GM04503 (cell line): ENCODE data around the gene TEDDM1.
"Not testable (repeated sequence)": the region's sequence is repeated elsewhere in the genome, so short reads cannot be mapped to it uniquely, and the experiment has no call there.

Source experiments
- DNase-seq: peaks from one replicate; pipeline ENCODE4 v3.0.0-alpha.2; 2012; ENCODE audit warnings: low read depth

Gene TEDDM1

DNA sequence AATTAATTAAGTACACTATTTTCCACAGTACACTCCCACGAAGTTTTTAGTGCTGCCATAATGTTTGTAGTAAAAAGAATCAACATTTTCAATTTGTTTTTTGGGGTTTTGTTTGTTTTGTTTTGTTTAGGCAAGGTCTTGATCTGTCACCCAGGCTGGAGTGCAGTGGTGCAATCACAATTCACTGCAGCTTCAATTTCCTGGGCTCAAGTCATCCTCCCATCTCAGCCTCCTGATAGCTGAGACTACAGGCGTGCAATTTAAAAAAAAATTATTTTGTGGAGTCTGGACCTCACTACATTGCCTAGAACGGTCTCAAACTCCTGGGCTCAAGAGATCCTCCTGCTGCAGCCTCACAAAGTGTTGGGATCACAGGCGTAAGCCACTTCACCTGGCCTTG lies 20.3 kb downstream of the TEDDM1 start:
- DNase-seq: no peak

DNA sequence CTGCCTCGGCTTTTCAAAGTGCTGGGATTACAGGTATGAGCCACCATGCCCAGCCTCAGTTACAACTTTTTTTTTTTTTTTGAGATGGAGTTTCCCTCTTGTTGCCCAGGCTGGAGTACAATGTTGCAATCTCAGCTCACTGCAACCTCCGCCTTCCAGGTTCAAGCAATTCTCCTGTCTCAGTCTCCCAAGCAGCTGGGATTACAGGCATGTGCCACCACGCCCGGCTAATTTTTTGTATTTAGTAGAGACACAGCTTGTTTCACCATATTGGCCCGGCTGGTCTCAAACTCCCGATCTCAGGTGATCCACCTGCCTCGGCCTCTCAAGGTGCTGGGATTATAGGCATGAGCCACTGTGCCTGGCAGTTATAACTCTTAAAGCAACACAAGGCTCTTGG lies 20.7 kb downstream of the TEDDM1 start:
- DNase-seq: not testable (repeated sequence)

GRCh38 chr1:182376936-182377574 lies 23.4 kb downstream of the TEDDM1 start:
- no peak for DNase-seq

DNA sequence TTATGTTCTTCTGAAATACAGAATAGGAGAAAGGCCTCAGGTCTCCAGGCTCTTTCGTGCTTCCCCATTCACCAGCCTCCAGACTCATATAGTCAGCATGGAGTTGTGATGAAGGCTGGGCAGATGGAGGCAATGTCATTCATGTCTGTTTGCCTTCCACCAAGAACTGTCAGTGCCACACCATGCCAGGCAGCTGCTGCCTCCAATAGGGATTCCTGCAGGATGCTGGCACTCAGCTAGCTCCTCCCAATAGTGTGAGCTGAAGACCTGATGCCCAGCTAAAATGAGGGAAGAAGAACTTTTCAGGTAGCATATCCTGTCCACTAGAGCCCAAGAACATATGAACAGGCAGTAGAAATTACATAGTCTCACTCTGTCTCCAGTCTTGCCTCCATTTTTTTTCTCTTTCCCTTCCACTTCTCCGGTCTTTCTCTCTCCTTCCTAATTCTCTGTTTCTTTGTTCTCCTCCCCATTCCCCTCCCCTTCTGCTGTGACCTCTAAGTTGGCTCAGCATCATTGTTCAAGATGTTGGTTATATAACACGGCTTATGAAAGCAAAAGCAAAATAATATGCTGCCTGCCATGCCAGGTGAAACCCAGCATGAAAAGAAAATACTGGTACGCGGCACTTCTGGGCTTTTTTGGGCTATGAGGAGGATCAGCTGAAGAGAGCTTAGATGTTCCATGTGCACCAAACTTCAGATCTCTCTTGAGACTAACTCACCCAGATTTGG lies 26.2 kb downstream of the TEDDM1 start:
- DNase-seq: no peak

- no peak for DNase-seq
These were observed 29.9 kb downstream of the TEDDM1 start for GRCh38 chr1:182370532-182370931.

DNA sequence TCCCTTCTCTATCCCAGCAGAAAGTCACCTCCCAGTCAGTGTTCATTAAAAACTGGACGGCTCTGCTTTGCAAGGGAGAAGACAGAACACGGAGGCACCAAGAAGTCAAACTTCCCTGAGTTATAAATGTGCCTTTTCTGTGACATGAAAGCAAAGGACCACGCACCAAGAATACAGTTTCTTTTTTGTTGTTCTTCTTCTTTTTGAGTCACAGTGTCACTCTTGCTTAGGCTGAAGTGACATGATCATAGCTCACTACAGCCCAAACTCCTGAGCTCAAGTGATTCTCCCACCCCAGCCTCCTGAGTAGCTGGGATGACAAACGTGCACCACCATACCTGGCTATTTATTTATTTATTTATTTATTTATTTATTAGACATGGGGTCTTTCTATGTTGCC lies 31.6 kb downstream of the TEDDM1 start:
- DNase-seq: no peak

- DNase-seq: no peak
These were observed 32.1 kb downstream of the TEDDM1 start for GRCh38 chr1:182368358-182368757.

- DNase-seq: no peak
These were observed 32.5 kb downstream of the TEDDM1 start for GRCh38 chr1:182367926-182368325.

DNA sequence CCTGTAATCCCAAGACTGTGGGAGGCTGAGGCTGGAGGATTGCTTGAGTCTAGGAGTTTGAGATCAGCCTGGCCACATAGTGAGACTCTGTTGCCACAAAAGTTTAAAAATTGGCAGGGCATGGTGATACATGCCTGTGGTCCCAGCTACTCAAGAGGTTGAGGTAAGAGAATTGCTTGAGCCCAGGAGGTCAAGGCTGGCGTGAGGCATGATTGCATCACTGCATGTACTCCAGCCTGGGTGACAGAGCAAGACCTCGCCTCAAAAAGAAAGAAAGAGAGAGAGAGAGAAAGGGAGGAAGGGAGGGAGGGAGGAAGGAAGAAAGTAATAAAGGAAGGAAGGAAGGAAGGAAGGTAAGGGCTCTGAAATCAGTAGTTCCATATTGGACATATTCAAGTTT lies 33.9 kb downstream of the TEDDM1 start:
- DNase-seq: no peak

DNA sequence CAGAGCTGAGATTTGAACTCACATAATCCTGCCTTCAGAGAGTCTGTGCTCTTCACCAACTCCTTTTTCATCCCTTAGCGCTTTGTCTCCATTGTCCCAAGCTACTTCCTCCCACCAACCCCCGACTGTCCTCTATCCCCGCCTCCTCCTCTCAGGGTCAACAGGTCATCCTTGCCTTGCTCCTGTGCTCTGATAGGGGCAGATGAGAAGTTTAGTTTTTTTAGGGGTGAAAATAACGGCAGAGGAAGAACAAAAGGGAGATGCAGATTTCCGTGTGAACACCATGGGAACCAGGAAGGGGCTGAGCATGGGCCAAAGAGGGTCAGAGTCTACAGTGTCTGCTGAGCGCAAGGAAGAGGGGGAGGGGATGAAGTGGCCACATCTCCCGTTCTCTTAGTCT lies 40.8 kb downstream of the TEDDM1 start:
- no peak for DNase-seq

- no peak for DNase-seq
These were observed 42.6 kb downstream of the TEDDM1 start for GRCh38 chr1:182357913-182358312.

- no peak for DNase-seq
These were observed 43.3 kb downstream of the TEDDM1 start for GRCh38 chr1:182357171-182357570.

- no peak for DNase-seq
These were observed 44.8 kb downstream of the TEDDM1 start for GRCh38 chr1:182355723-182356098.

DNA sequence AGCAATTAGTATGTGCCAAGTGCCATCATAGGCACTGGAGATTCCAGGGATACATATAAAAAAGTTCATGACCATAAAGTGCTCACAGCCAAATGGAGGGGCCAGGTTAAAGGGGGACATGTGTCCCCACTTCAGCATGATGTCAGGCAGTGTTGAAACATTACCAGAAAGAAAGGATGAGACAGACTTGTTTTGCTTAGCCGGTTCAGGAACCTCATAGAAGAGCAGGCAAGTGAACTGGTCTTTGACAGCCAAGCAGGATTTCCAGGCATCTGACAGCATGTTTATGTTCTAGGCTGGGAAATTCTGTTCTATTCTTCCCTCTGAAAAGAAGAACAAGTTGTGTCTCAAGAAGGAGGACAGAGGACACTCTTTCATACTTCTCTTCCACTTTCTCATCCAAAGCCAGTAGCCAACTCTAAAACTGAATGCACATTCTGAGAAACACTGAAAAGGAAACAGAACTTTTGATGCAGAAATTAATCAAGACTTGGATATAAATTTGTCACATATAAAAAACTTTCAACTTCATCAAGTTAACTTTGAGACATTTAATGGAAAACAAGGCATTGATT lies 48.6 kb downstream of the TEDDM1 start:
- DNase-seq: no peak

- DNase-seq: no peak
These were observed 49.6 kb downstream of the TEDDM1 start for GRCh38 chr1:182350839-182351238.

DNA sequence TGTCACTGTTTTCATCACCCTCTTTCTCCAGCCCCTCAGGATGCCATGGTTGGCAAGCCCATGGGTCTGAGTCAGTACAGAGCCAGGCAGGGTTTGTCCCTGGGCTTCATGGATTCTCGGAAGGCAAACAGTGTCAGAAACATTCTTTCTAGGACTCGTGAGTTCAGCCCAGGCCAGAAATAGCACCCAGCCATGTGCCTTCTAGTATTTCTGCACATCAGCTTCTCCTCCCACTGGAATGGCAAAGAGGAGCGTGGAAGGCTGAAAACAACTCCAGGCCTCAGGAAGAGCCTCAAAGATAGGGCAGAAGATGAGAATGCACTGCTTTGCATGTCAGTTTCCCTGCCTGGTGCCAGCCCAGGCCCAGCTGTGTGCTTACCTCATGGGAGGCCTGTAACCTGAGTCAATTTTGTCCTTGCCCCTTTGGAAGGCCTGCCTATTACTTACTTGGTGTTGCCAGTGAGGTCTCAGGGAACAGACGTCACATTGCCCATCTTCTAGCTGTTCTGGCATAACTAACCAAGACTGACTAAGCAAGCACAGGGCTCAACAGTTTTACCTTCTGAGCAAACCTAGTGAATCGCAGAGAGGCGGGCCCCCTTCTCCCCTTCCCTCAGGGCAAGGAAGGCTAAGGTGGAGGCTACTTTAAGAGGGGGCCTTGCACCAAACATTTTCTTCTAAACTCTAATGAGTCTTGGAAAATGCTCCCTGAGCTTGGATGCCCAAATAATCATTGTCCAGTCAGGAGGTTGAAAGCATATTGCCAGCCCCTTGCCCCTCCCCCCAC lies 51.3 kb downstream of the TEDDM1 start:
- DNase-seq: peak; percentile 38
